ENCODE data around the gene FSD1. TPM values are rescaled to one million over a fixed set of nuclear protein-coding genes. Genes with fewer than 3 reads are reported as not detected.

The FSD1 gene
- total and polyA plus RNA-seq, 9 of the 15 experiments (the other 6 are each of a cell fraction or from before 2014, with no cell fraction given) = 0.11 to 1.9 (median 0.94) TPM; not detected in 1

- TF ChIP-seq THAP7 (CRISPR knock-in tag; IDR thresholded peaks at IDR 0.05) (no peak), FOXK2 (conservative IDR thresholded peaks at IDR 0.05 in 1 of 2, IDR thresholded peaks at IDR 0.05 in 1 of 2; ENCODE audit: low read depth in 2 of 2) (peak; percentile 64 to 75; a peak in 3 of 4 replicates), ZNF41 (CRISPR knock-in tag; conservative IDR thresholded peaks at IDR 0.05) (no peak), SUPT5H (IDR thresholded peaks at IDR 0.05) (peak; percentile 56), PBX2 (CRISPR knock-in tag; IDR thresholded peaks at IDR 0.05; ENCODE audit: low read depth) (no peak), PBX2 (tag; conservative IDR thresholded peaks at IDR 0.05; ENCODE audit: low read depth) (no peak), TRIM24 (IDR thresholded peaks at IDR 0.05) (no peak), EGR1 (conservative IDR thresholded peaks at IDR 0.05) (peak; percentile 26), BRF2 (IDR thresholded peaks at IDR 0.05; ENCODE audit: borderline replicate concordance, insufficient read depth, insufficient read length) (no peak), PHF8 (IDR thresholded peaks at IDR 0.05; ENCODE audit: borderline replicate concordance, low read length) (peak; percentile 67; the same call in 1 of the 2 replicates), GTF2E2 (tag; IDR thresholded peaks at IDR 0.05) (no peak), ASH1L (IDR thresholded peaks at IDR 0.05; ENCODE audit: borderline replicate concordance, low read depth, partially characterized antibody) (no peak)
These were observed 23.0 kb downstream of the FSD1 start (continued) for GRCh38 chr19:4327252-4327876.
